Liver (tissue), 9 donors: ENCODE data around the gene MAN1A2. TPM values are rescaled to one million over a fixed set of nuclear protein-coding genes. Genes with fewer than 3 reads are reported as not detected.

ENCODE experiments used
- DNase-seq: peaks from one replicate; pipeline ENCODE4 v3.0.0-alpha.2; 2017; ENCODE audit warnings: low spot score
- H3K27ac ChIP-seq, 2 donors: one replicate each; pipeline ENCODE4 v1.7.0; 2013; ENCODE audit warnings: inconsistent platforms in 2 of 2, low read length in 2 of 2, control low read depth in 1 of 2, low read depth in 1 of 2, mild to moderate bottlenecking in 1 of 2
- H3K27me3 ChIP-seq, 4 donors: one replicate each; pipeline versions ENCODE4 v1.6.1 to v1.7.0; 2013; ENCODE audit warnings: low read length in 3 of 4, inconsistent platforms in 1 of 4, mild to moderate bottlenecking in 1 of 4, moderate library complexity in 1 of 4; ENCODE audit not compliant: control insufficient read depth in 4 of 4, insufficient read depth in 4 of 4
- H3K36me3 ChIP-seq, 4 donors: one replicate each; pipeline versions ENCODE4 v1.6.1 to v1.7.0; 2013; ENCODE audit warnings: low read length in 3 of 4, mild to moderate bottlenecking in 3 of 4, low read depth in 1 of 4, moderate library complexity in 1 of 4; ENCODE audit not compliant: control insufficient read depth in 4 of 4, insufficient read depth in 3 of 4
- H3K4me1 ChIP-seq, 4 donors: one replicate each; pipeline versions ENCODE4 v1.6.1 to v1.7.0; 2013; ENCODE audit warnings: low read length in 3 of 4, mild to moderate bottlenecking in 3 of 4, moderate library complexity in 1 of 4; ENCODE audit not compliant: control insufficient read depth in 4 of 4, insufficient read depth in 4 of 4
- H3K4me3 ChIP-seq, 3 donors: one replicate each; pipeline versions ENCODE4 v1.6.1 to v1.7.0; 2013; ENCODE audit warnings: low read length in 3 of 3, control low read depth in 1 of 3, low read depth in 1 of 3, mild to moderate bottlenecking in 1 of 3
- H3K9ac ChIP-seq, 2 donors: one replicate each; pipeline ENCODE4 v1.7.0; 2013; ENCODE audit warnings: low read length in 2 of 2, mild to moderate bottlenecking in 2 of 2, moderate library complexity in 2 of 2, control low read depth in 1 of 2, low read depth in 1 of 2
- H3K9me3 ChIP-seq, 4 donors: one replicate each; pipeline versions ENCODE4 v1.6.1 to v1.7.0; 2013; ENCODE audit warnings: low read length in 3 of 4; ENCODE audit not compliant: control insufficient read depth in 4 of 4
- ATF3 ChIP-seq: IDR thresholded peaks from 2 replicates; pipeline ENCODE4 v1.6.1; 2016; ENCODE audit warnings: antibody characterized with exemption
- CTCF ChIP-seq: fragments of 150-350 bp; IDR thresholded peaks from 2 replicates; pipeline ENCODE4 v1.5.1; 2017; ENCODE audit warnings: improper control_type of control experiment, low read depth, low read length; ENCODE audit not compliant: missing input control
- EGR1 ChIP-seq, 2 donors: IDR thresholded peaks; 2 replicates each; pipeline ENCODE4 v1.6.1; 2016 to 2018; ENCODE audit warnings: antibody characterized with exemption in 2 of 2, low read depth in 2 of 2
- FOXA1 ChIP-seq: IDR thresholded peaks from 2 replicates; pipeline ENCODE4 v1.6.1; 2016; ENCODE audit warnings: antibody characterized with exemption
- FOXA2 ChIP-seq: IDR thresholded peaks from 2 replicates; pipeline ENCODE4 v1.6.1; 2016; ENCODE audit warnings: antibody characterized with exemption
- GABPA ChIP-seq, 2 donors: IDR thresholded peaks in 1 of 2; conservative IDR thresholded peaks in 1 of 2; 2 replicates each; pipeline ENCODE4 v1.6.1; 2016; ENCODE audit warnings: antibody characterized with exemption in 2 of 2, mild to moderate bottlenecking in 1 of 2, moderate library complexity in 1 of 2
- HNF4A ChIP-seq, 2 donors: conservative IDR thresholded peaks; 2 replicates each; pipeline ENCODE4 v1.6.1; 2016; ENCODE audit warnings: antibody characterized with exemption in 2 of 2, mild to moderate bottlenecking in 2 of 2
- HNF4G ChIP-seq: IDR thresholded peaks from 2 replicates; pipeline ENCODE4 v1.6.1; 2016; ENCODE audit warnings: antibody characterized with exemption
- JUND ChIP-seq, 2 donors: IDR thresholded peaks; 2 replicates each; pipeline ENCODE4 v1.6.1; 2016; ENCODE audit warnings: antibody characterized with exemption in 2 of 2
- MAX ChIP-seq: IDR thresholded peaks from 2 replicates; pipeline ENCODE4 v1.6.1; 2016; ENCODE audit warnings: antibody characterized with exemption
- RAD21 ChIP-seq, 2 donors: IDR thresholded peaks; 2 replicates each; pipeline ENCODE4 v1.6.1; 2016; ENCODE audit warnings: antibody characterized with exemption in 2 of 2, mild to moderate bottlenecking in 2 of 2
- RXRA ChIP-seq, 2 donors: IDR thresholded peaks; 2 replicates each; pipeline ENCODE4 v1.6.1; 2017 to 2018; ENCODE audit warnings: antibody characterized with exemption in 2 of 2, mild to moderate bottlenecking in 1 of 2
- SP1 ChIP-seq: IDR thresholded peaks from 2 replicates; pipeline ENCODE4 v1.6.1; 2018; ENCODE audit warnings: antibody characterized with exemption, mild to moderate bottlenecking
- TAF1 ChIP-seq: conservative IDR thresholded peaks from 2 replicates; pipeline ENCODE4 v1.6.1; 2016; ENCODE audit warnings: antibody characterized with exemption, mild to moderate bottlenecking
- YY1 ChIP-seq: IDR thresholded peaks from 2 replicates; pipeline ENCODE4 v1.6.1; 2016; ENCODE audit warnings: antibody characterized with exemption, mild to moderate bottlenecking
- ZBTB33 ChIP-seq: IDR thresholded peaks from 2 replicates; pipeline ENCODE4 v1.6.1; 2016; ENCODE audit warnings: antibody characterized with exemption
- WGBS: extraction: QIAGEN DNeasy Blood & Tissue Kit; methylation state at CpG from one replicate; pipeline ENCODE4 v1.1.7; 2013; 5-methylcytosine and 5-hydroxymethylcytosine counted together
- polyA plus RNA-seq, 2 donors: library from polyadenylated mRNA; stranded (reverse) in 1 of 2; unstranded in 1 of 2; fragments of 200-250 nt in 1 of 2; fragments of >200 nt in 1 of 2; fragmentation: Nextera tagmentation in 1 of 2; extraction: Ambion mirVana in 1 of 2; gene quantifications; one replicate each; pipeline versions ENCODE4 v1.2.1 to v1.2.3, GENCODE V29; 2013 to 2015
- total RNA-seq, 2 donors: library from RNA; depleted of rRNA; stranded (reverse); fragments of >200 nt; gene quantifications; one replicate each; pipeline ENCODE4 v1.2.3, GENCODE V29; 2014
- donor health status: healthy.
- donor health status: healthy.
- donor health status: healthy.
- donor health status: healthy.
- donor health status: healthy.

The MAN1A2 gene
- total and polyA plus RNA-seq, 4 donors, result 10.9 to 58.7 (median 25.1) TPM

- no peaks in the 10 kb centered on the region for H3K36me3 ChIP-seq
- no peak for DNase-seq
- TF ChIP-seq SP1 (no peak), ZBTB33 (no peak), FOXA1 (no peak), RAD21 (IDR thresholded peaks at IDR 0.05) (no peak), HNF4A (conservative IDR thresholded peaks at IDR 0.05) (no peak), TAF1 (no peak), MAX (no peak), GABPA (IDR thresholded peaks at IDR 0.05 in 1 of 2, conservative IDR thresholded peaks at IDR 0.05 in 1 of 2) (no peak), HNF4G (no peak), JUND (IDR thresholded peaks at IDR 0.05) (no peak), ATF3 (no peak), CTCF (no peak), RXRA (IDR thresholded peaks at IDR 0.05) (no peak)
- H3K4me1 ChIP-seq, result peaks cover 5 to 39% (median 29%) of the 10 kb centered on the region in 4 donors
- peak overlapping the region in 2 of 3 donors; percentile 41 to 97 for H3K4me3 ChIP-seq
- H3K9me3 ChIP-seq, result no peaks in the 10 kb centered on the region
- H3K9ac ChIP-seq, result peak overlapping the region in 1 of 2 donors; percentile 83
- no peak overlapping the region for H3K27ac ChIP-seq
- no peaks in the 10 kb centered on the region for H3K27me3 ChIP-seq
Observed at GRCh38 chr1:117370509-117370908, 3.3 kb downstream of the MAN1A2 start.

GRCh38 chr1:117371441-117372151 is 4.3 kb downstream of the MAN1A2 start:
- peak overlapping the region in 2 of 3 donors; percentile 12 to 28 for H3K4me3 ChIP-seq
- H3K4me1 ChIP-seq, result peaks cover 5 to 29% (median 23%) of the 10 kb centered on the region in 4 donors
- WGBS, result 31% methylated on average over 4 of the region's 4 CpGs
- no peak for DNase-seq
- H3K27ac ChIP-seq, result peak overlapping the region; percentile 40 to 65
- H3K9me3 ChIP-seq, result no peaks in the 10 kb centered on the region
- H3K36me3 ChIP-seq, result no peaks in the 10 kb centered on the region
- peak overlapping the region in 1 of 2 donors; percentile 60 for H3K9ac ChIP-seq
- no peaks in the 10 kb centered on the region for H3K27me3 ChIP-seq
- TF ChIP-seq HNF4A (conservative IDR thresholded peaks at IDR 0.05), result peak in 1 of 2 donors; percentile 21
- TF ChIP-seq RXRA (IDR thresholded peaks at IDR 0.05), result peak in 1 of 2 donors; percentile 29
- peak; percentile 44 for TF ChIP-seq FOXA1
- TF ChIP-seq FOXA2, result peak; percentile 70
- TF ChIP-seq MAX, result peak; percentile 65
- TF ChIP-seq EGR1 (IDR thresholded peaks at IDR 0.05; ENCODE audit: low read depth in 2 of 2), result peak; percentile 75 to 87
- TF ChIP-seq JUND (IDR thresholded peaks at IDR 0.05), result no peak
- TF ChIP-seq ATF3, result no peak
- peak; percentile 33 for TF ChIP-seq YY1
- TF ChIP-seq SP1, result no peak
